HepG2 (cell line): ENCODE results near the gene CSNK1G1. TPM values are rescaled to one million over a fixed set of nuclear protein-coding genes. Genes with fewer than 3 reads are reported as not detected.
A peak's percentile ranks its signal among the peaks of the same experiment; 100 is the strongest.

Experiments used
- ATAC-seq: fragments of 200-7000 bp; cut with Tn5 transposase; 3 replicates; pipeline ENCODE4 v1.9.1; 2020; ENCODE audit warnings: mild to moderate bottlenecking, moderate library complexity
- BruUV-seq: library from RNA; stranded (reverse); fragments of 400-500 nt; replicated peaks from 2 replicates; lab custom pipeline; 2021; lab: Mats Ljungman, UMichigan
- CTCF ChIA-PET: fragments of 300-600 bp; formaldehyde crosslinking; extraction: SDS; loops from one replicate; lab custom pipeline; 2021; ENCODE audit warnings: low total read pairs, inconsistent platforms, low intra/inter-chr PET ratio; lab: Yijun Ruan, JAX
- POLR2A ChIA-PET: fragments of 350-600 bp; sonication (Branson Sonifier 250); formaldehyde crosslinking; loops from one replicate; lab custom pipeline; 2020; ENCODE audit warnings: antibody characterized with exemption, inconsistent platforms; lab: Yijun Ruan, JAX
- DNase-seq: peaks from one replicate; pipeline ENCODE4 v3.0.0-alpha.2; 2015; ENCODE audit warnings: low spot score
- FAIRE-seq: peaks from 3 replicates; lab custom pipeline; 2011; peaks lifted over from hg19 to GRCh38; lab: Jason Lieb, UNC
- H2AFZ ChIP-seq: one replicate; pipeline ENCODE4 v1.6.1; 2011; ENCODE audit warnings: low read length, inconsistent platforms
- H3K27ac ChIP-seq: fragments of 300-600 bp; 3 replicates; pipeline ENCODE4 v1.8.0; 2011; ENCODE audit warnings: mixed run types, mild to moderate bottlenecking, mixed read lengths, low read length, inconsistent platforms; ENCODE audit not compliant: insufficient read depth; ENCODE audit errors: extremely low read length
- H3K27me3 ChIP-seq, 2 experiments: fragments of 200-600 bp in 1 of 2; 2 replicates in 1 of 2; 3 replicates in 1 of 2; pipeline versions ENCODE4 v1.6.0 to v1.8.0; 2011; ENCODE audit warnings: low read length in 2 of 2, mild to moderate bottlenecking in 2 of 2, moderate library complexity in 2 of 2, inconsistent platforms in 1 of 2; ENCODE audit not compliant: insufficient read depth in 2 of 2, control insufficient read depth in 1 of 2
- H3K36me3 ChIP-seq, 2 experiments: fragments of 200-600 bp in 1 of 2; replicated peaks in 1 of 2; 2 replicates in 1 of 2; 3 replicates in 1 of 2; pipeline versions ENCODE4 v1.5.1 to v1.8.0; 2011; ENCODE audit warnings: low read length in 2 of 2, inconsistent platforms in 1 of 2; ENCODE audit not compliant: insufficient read depth in 2 of 2, control insufficient read depth in 1 of 2
- H3K4me1 ChIP-seq: 2 replicates; pipeline ENCODE4 v1.5.1; 2012; ENCODE audit warnings: low read length, inconsistent platforms; ENCODE audit not compliant: insufficient read depth
- H3K4me2 ChIP-seq: 2 replicates; pipeline ENCODE4 v1.6.0; 2011; ENCODE audit warnings: low read depth, low read length, inconsistent platforms
- H3K4me3 ChIP-seq, 3 experiments: fragments of 200-600 bp in 1 of 3; sonication (generic), shearing (Covaris generic) in 1 of 3; replicated peaks in 1 of 3; 2 replicates each; pipeline ENCODE4 v1.5.1; 2011 to 2016; ENCODE audit warnings: low read length in 3 of 3, inconsistent platforms in 2 of 3, low read depth in 2 of 3, mild to moderate bottlenecking in 2 of 3, control low read depth in 1 of 3, mixed read lengths in 1 of 3; ENCODE audit not compliant: insufficient read depth in 1 of 3
- H3K79me2 ChIP-seq: one replicate; pipeline ENCODE4 v1.6.1; 2011; ENCODE audit warnings: low read length, inconsistent platforms; ENCODE audit not compliant: insufficient read depth
- H3K9ac ChIP-seq: 2 replicates; pipeline ENCODE4 v1.6.0; 2011; ENCODE audit warnings: mild to moderate bottlenecking, low read depth, low read length, inconsistent platforms; ENCODE audit not compliant: insufficient read depth
- H3K9me3 ChIP-seq: 2 replicates; pipeline ENCODE4 v1.5.1; 2012; ENCODE audit warnings: mild to moderate bottlenecking, low read length
- H4K20me1 ChIP-seq: 2 replicates; pipeline ENCODE4 v1.6.0; 2011; ENCODE audit warnings: inconsistent platforms, mild to moderate bottlenecking, low read length, moderate library complexity; ENCODE audit not compliant: insufficient read depth
- AKAP8 ChIP-seq: sonication (generic); formaldehyde crosslinking; IDR thresholded peaks from 2 replicates; pipeline ENCODE4 v1.5.1; 2020; ENCODE audit warnings: mild to moderate bottlenecking, missing genetic modification reagents
- HOXD1 ChIP-seq: sonication (generic); formaldehyde crosslinking; IDR thresholded peaks from 2 replicates; pipeline ENCODE4 v1.5.0; 2020; ENCODE audit warnings: missing genetic modification reagents
- JARID2 ChIP-seq: sonication (generic); formaldehyde crosslinking; IDR thresholded peaks from 2 replicates; pipeline ENCODE4 v1.8.1; 2023; ENCODE audit warnings: missing genetic modification reagents, inconsistent platforms; ENCODE audit not compliant: insufficient replicate concordance
- JUN ChIP-seq: sonication (generic); formaldehyde crosslinking; IDR thresholded peaks from 2 replicates; pipeline ENCODE4 v1.4.0; 2020; ENCODE audit warnings: mild to moderate bottlenecking, missing genetic modification reagents
- MXD4 ChIP-seq: IDR thresholded peaks from 2 replicates; pipeline ENCODE4 v1.6.1; 2016; ENCODE audit warnings: mild to moderate bottlenecking, missing biosample characterization, missing genetic modification reagents
- SALL2 ChIP-seq: sonication (generic); formaldehyde crosslinking; IDR thresholded peaks from 2 replicates; pipeline ENCODE4 v1.8.1; 2023; ENCODE audit warnings: mild to moderate bottlenecking, missing genetic modification reagents, inconsistent platforms
- SIN3B ChIP-seq: fragments of 150-350 bp; IDR thresholded peaks from 2 replicates; pipeline ENCODE4 v1.6.1; 2014; ENCODE audit warnings: low read length
- ZHX2 ChIP-seq, 2 experiments: sonication (generic) in 1 of 2; formaldehyde crosslinking in 1 of 2; IDR thresholded peaks; 2 replicates each; pipeline versions ENCODE4 v1.6.1 to v1.9.0; 2014 to 2022; ENCODE audit warnings: antibody characterized with exemption in 1 of 2, borderline replicate concordance in 1 of 2, inconsistent platforms in 1 of 2, low read depth in 1 of 2, missing genetic modification reagents in 1 of 2
- ZIK1 ChIP-seq: sonication (generic); formaldehyde crosslinking; IDR thresholded peaks from 2 replicates; pipeline ENCODE4 v1.5.0; 2020; ENCODE audit warnings: mild to moderate bottlenecking, low read depth, missing genetic modification reagents, borderline replicate concordance
- ZNF121 ChIP-seq: sonication (generic); formaldehyde crosslinking; IDR thresholded peaks from 2 replicates; pipeline ENCODE4 v1.5.0; 2020; ENCODE audit warnings: mild to moderate bottlenecking, missing genetic modification reagents
- ZNF513 ChIP-seq: sonication (generic); formaldehyde crosslinking; conservative IDR thresholded peaks from 2 replicates; pipeline ENCODE4 v1.5.0; 2020; ENCODE audit warnings: missing genetic modification reagents
- ZNF543 ChIP-seq: sonication (generic); formaldehyde crosslinking; IDR thresholded peaks from 2 replicates; pipeline ENCODE4 v1.4.0; 2020; ENCODE audit warnings: mild to moderate bottlenecking, missing genetic modification reagents
- ZNF629 ChIP-seq: sonication (generic); formaldehyde crosslinking; conservative IDR thresholded peaks from 2 replicates; pipeline ENCODE4 v1.5.0; 2020; ENCODE audit warnings: missing genetic modification reagents
- WGBS: methylation state at CpG from one replicate; pipeline ENCODE4 v1.1.6; 2017; ENCODE audit warnings: low lambda C conversion rate; 5-methylcytosine and 5-hydroxymethylcytosine counted together
- in situ Hi-C: cut with HindIII; loops from 2 replicates; pipeline ENCODE4 v1.10.0; 2017; ENCODE audit warnings: low pct_unique_long_range_greater_than_20kb; ENCODE audit not compliant: extremely low pct_ligation_motif_present
- intact Hi-C: fragments of 100-400 bp; cut with micrococcal nuclease; formaldehyde crosslinking; loops from one replicate; pipeline ENCODE4 v1.10.0; 2022; ENCODE audit not compliant: unreplicated experiment
- polyA plus RNA-seq, 8 experiments: library from polyadenylated mRNA; depleted of rRNA in 3 of 8; stranded (reverse) in 7 of 8; unstranded in 1 of 8; fragments of >200 nt; fragmentation: Illumina TruSeq in 4 of 8; extraction: Trizol in 4 of 8; gene quantifications; 2 replicates each; pipeline versions ENCODE4 v1.2.1 to v1.2.3, GENCODE V29; 2011 to 2016; ENCODE audit warnings: low read depth in 4 of 8, missing spikeins in 1 of 8, mixed read lengths in 1 of 8; ENCODE audit not compliant: insufficient read depth in 1 of 8
- total RNA-seq, 5 experiments: library from RNA; depleted of rRNA; stranded (reverse); fragments of >200 nt; fragmentation: Illumina TruSeq; extraction: Trizol; gene quantifications; 2 replicates each; pipeline ENCODE4 v1.2.3, GENCODE V29; 2016; ENCODE audit warnings: low read depth in 1 of 5

CSNK1G1 gene
- total and polyA plus RNA-seq, 2 of the 13 experiments (the other 11 are each of a cell fraction or from before 2014, with no cell fraction given) = 8.5 to 12.6 TPM

GRCh38 chr15:64379216-64379960 lies 23.4 kb upstream of the CSNK1G1 start:
- WGBS = 81% methylated on average over 9 of the region's 9 CpGs
- Histone ChIP-seq H3K4me3 (peak overlapping the region in 2 of 3 experiments; percentile 32 to 85; a peak in 2 of 6 replicates), H3K9me3 (no peaks in the 10 kb centered on the region), H3K27ac (no peak overlapping the region), H3K9ac (peak overlapping the region; percentile 8; the same call in 1 of the 2 replicates), H4K20me1 (no peaks in the 10 kb centered on the region), H3K36me3 (peaks cover 0 to 8% of the 10 kb centered on the region in 2 experiments; a peak in 1 of 5 replicates), H2AFZ (no peak overlapping the region), H3K79me2 (peaks cover 26% of the 10 kb centered on the region), H3K4me1 (peaks cover 30% of the 10 kb centered on the region), H3K4me2 (peak overlapping the region; percentile 86), H3K27me3 (no peaks in the 10 kb centered on the region; a peak in 1 of 5 replicates)
- ChIA-PET CTCF (no interaction called here), POLR2A (no interaction called here)
- ATAC-seq (no peak), FAIRE-seq (no peak), DNase-seq (no peak)
- TF ChIP-seq AKAP8 (no peak), SIN3B (no peak), ZIK1 (CRISPR knock-in tag) (no peak), MXD4 (no peak), ZNF513 (CRISPR knock-in tag) (no peak), ZNF629 (peak; percentile 20; the same call in 1 of the 2 replicates), ZNF121 (CRISPR knock-in tag) (peak; percentile 88), ZNF543 (CRISPR knock-in tag) (no peak), ZHX2 (IDR thresholded peaks at IDR 0.05; ENCODE audit: low read depth) (no peak), ZHX2 (CRISPR knock-in tag; IDR thresholded peaks at IDR 0.05; ENCODE audit: borderline replicate concordance) (no peak), SALL2 (CRISPR knock-in tag) (no peak), HOXD1 (CRISPR knock-in tag) (no peak), JARID2 (CRISPR knock-in tag) (no peak), JUN (CRISPR knock-in tag) (no peak)
- in situ Hi-C loops (no loop called here), intact Hi-C loops (no loop called here)
- BruUV-seq = no TSS peak
